Spleen (tissue), 7 donors: Measurements from ENCODE around the gene COL4A1.

Experiments
- CTCF ChIP-seq, 11 experiments: fragments of 200-600 bp in 7 of 11; fragments of 450-650 bp in 4 of 11; sonication (generic) in 4 of 11; IDR thresholded peaks in 8 of 11; conservative IDR thresholded peaks in 3 of 11; 1 replicate in 7 of 11; 2 replicates in 4 of 11; pipeline versions ENCODE4 v1.4.0 to v1.8.0; 2016 to 2021; ENCODE audit warnings: antibody characterized with exemption in 11 of 11, inconsistent platforms in 4 of 11, mild to moderate bottlenecking in 1 of 11
- POLR2A ChIP-seq, 3 donors: fragments of 450-650 bp; IDR thresholded peaks; one replicate each; pipeline ENCODE4 v1.5.1; 2017; ENCODE audit warnings: antibody characterized with exemption in 3 of 3, mild to moderate bottlenecking in 1 of 3
- donor health status: DM: no; HTN: no; CAD: no; lungs with moderate emphysema.
- donor health status: DM: no; HTN: no; CAD: no.
- donor health status: DM: no; HTN: no; CAD: no.

- TF ChIP-seq POLR2A (IDR thresholded peaks at IDR 0.05) (no peak), CTCF (IDR thresholded peaks at IDR 0.05 in 8 of 11, conservative IDR thresholded peaks at IDR 0.05 in 3 of 11) (no peak)
These were observed 12.8 kb downstream of the COL4A1 start for GRCh38 chr13:110294146-110294545.
